Neural crest cell (in vitro differentiated cells): ENCODE results near the gene UBR7. TPM values are rescaled to one million over a fixed set of nuclear protein-coding genes. Genes with fewer than 3 reads are reported as not detected.
A peak's percentile ranks its signal among the peaks of the same experiment; 100 is the strongest.
"Not testable (repeated sequence)": the region's sequence is repeated elsewhere in the genome, so short reads cannot be mapped to it uniquely, and the experiment has no call there.

Experiments
- DNase-seq: peaks from one replicate; pipeline ENCODE4 v3.0.0; 2021; ENCODE audit warnings: low read depth, mixed read lengths, low spot score
- H3K27ac Mint-ChIP-seq: one replicate; pipeline ENCODE4 v1.8.0; 2021; ENCODE audit warnings: mild to moderate bottlenecking, mixed read lengths; ENCODE audit not compliant: unreplicated experiment
- H3K27me3 Mint-ChIP-seq: 2 replicates; pipeline ENCODE4 v1.8.0; 2021; ENCODE audit warnings: low read depth, mild to moderate bottlenecking, mixed read lengths
- H3K36me3 Mint-ChIP-seq: 2 replicates; pipeline ENCODE4 v1.8.0; 2021; ENCODE audit warnings: low read depth, mild to moderate bottlenecking, mixed read lengths
- H3K4me1 Mint-ChIP-seq: 2 replicates; pipeline ENCODE4 v1.8.0; 2021; ENCODE audit warnings: mixed read lengths
- H3K4me3 Mint-ChIP-seq: one replicate; pipeline ENCODE4 v1.8.0; 2021; ENCODE audit warnings: mild to moderate bottlenecking, mixed read lengths
- H3K9me3 Mint-ChIP-seq: 2 replicates; pipeline ENCODE4 v1.8.0; 2021; ENCODE audit warnings: mixed read lengths
- long read RNA-seq: library from polyadenylated mRNA; unstranded; transcript quantifications from one replicate; pipeline ENCODE4 v2.0.0, GENCODE V29; 2020
- total RNA-seq: library from RNA; stranded (reverse); gene quantifications from 2 replicates; pipeline ENCODE4 v1.2.1, GENCODE V29; 2021
- TF ChIP-seq, protein P1 (sequence below): fragments of 200-600 bp; sonication (generic); conservative IDR thresholded peaks from 2 replicates; pipeline ENCODE4 v1.5.0; 2021; ENCODE audit warnings: antibody characterized with exemption, mild to moderate bottlenecking

The UBR7 gene, protein sequence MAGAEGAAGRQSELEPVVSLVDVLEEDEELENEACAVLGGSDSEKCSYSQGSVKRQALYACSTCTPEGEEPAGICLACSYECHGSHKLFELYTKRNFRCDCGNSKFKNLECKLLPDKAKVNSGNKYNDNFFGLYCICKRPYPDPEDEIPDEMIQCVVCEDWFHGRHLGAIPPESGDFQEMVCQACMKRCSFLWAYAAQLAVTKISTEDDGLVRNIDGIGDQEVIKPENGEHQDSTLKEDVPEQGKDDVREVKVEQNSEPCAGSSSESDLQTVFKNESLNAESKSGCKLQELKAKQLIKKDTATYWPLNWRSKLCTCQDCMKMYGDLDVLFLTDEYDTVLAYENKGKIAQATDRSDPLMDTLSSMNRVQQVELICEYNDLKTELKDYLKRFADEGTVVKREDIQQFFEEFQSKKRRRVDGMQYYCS
- total RNA-seq: 38.8 and 41.6 TPM in 2 replicates
- long read RNA-seq, transcript UBR7-201 (11 exons, 3,694 nt): major isoform, 89 of 132 reads
- long read RNA-seq, partial matches to known transcripts: 5 of 132 reads
- long read RNA-seq, other reads (novel, unspliced or antisense): 37 of 132 reads

DNA sequence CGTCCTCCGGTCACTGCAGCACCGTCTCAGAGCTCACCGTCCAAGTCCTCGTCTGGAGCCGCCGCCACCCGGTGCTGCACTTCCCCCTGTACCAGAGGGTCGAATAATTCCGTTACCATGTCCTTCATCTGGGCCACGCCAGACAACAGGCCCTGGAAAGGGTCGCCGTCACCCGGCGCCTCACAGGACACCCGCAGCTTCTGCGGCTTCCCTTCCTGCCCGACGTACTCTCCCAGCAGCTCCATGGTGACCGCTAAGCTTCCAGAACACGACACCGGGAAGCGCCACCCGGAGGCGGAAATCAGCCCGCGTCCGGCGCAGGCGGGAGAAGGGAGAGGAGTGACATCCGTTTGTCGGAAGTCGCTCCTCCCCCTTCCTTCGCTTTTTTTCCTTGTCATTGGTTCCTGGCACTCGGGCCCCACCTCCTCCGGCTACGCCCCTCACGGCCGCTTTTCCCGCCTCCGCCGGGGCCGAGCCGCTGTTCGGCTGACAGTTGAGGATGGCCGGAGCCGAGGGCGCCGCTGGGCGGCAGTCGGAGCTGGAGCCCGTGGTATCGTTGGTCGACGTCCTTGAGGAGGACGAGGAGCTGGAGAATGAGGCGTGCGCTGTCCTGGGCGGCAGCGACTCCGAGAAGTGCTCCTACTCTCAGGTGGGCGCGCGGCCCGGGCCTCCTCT, at the start of gene UBR7, which contains the start of gene GON7:
Gene UBR7, plus strand, starts transcription at position 464 of the 675 bp plus-strand sequence. Its CDS starts 36 bp downstream, at position 500.
Gene GON7, minus strand, starts transcription at position 273 of the 675 bp plus-strand sequence. Its CDS starts 28 bp downstream, at position 245.
- Mint-ChIP-seq H3K4me1 (peaks cover 46% of the 10 kb centered on the region), H3K36me3 (peaks cover 7% of the 10 kb centered on the region), H3K27ac (peak within 1 kb of the TSS; percentile 98), H3K27me3 (no peaks in the 10 kb centered on the region), H3K4me3 (peak within 1 kb of the TSS; percentile 97), H3K9me3 (no peaks in the 10 kb centered on the region)
- TF ChIP-seq, protein P1, sequence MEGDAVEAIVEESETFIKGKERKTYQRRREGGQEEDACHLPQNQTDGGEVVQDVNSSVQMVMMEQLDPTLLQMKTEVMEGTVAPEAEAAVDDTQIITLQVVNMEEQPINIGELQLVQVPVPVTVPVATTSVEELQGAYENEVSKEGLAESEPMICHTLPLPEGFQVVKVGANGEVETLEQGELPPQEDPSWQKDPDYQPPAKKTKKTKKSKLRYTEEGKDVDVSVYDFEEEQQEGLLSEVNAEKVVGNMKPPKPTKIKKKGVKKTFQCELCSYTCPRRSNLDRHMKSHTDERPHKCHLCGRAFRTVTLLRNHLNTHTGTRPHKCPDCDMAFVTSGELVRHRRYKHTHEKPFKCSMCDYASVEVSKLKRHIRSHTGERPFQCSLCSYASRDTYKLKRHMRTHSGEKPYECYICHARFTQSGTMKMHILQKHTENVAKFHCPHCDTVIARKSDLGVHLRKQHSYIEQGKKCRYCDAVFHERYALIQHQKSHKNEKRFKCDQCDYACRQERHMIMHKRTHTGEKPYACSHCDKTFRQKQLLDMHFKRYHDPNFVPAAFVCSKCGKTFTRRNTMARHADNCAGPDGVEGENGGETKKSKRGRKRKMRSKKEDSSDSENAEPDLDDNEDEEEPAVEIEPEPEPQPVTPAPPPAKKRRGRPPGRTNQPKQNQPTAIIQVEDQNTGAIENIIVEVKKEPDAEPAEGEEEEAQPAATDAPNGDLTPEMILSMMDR: no peak
- DNase-seq: peak; percentile 93

DNA sequence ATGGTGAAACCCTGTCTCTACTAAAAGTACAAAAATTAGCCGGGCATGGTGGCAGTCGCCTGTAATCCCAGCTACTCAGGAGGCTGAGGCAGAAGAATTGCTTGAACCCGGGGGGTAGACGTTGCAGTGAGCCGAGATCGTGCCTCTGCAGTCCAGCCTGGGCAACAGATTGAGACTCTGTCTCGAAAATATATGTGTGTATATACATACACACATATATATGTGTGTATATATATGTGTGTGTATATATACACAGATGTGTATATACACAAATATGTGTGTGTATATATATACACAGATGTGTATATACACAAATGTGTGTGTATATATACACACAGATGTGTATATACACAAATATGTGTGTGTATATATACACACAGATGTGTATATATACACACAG, 48.7 kb upstream of the UBR7 start:
- H3K4me3 Mint-ChIP-seq: not testable (repeated sequence)

DNA sequence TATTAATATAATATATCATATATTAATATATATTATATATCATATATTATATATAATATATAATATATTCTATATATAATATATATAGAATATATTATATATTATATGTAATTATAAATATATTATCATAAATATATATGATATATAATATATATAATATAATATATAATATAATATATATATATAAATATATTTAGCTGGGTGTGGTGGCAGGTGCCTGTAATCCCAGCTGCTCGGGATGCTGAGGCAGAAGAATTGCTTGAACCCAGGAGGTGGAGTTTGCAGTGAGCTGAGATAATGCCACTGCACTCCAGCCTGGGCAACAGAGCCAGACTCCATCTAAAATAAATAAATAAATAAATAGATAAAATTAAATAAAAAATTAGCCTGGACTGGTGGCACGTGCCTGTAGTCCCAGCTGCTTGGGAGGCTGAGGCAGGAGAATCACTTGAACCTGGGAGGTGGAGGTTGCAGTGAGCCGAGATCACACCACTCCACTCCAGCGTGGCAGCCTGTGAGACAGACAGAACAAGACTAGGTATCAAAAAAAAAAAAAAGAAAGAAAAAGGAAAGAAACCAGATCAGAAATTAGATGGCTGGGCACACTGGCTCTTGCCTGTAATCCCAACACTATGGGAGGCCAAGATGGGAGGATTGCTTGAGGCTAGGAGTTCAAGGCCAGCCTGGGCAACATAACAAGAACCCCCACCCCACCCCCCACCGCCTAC, 47.3 kb upstream of the UBR7 start:
- not testable (repeated sequence) for H3K4me1 Mint-ChIP-seq, H3K27me3 Mint-ChIP-seq, H3K4me3 Mint-ChIP-seq, H3K27ac Mint-ChIP-seq, H3K36me3 Mint-ChIP-seq, H3K9me3 Mint-ChIP-seq, DNase-seq

More for the DNA sequence above, 48.7 kb upstream of the UBR7 start:
- H3K4me1 Mint-ChIP-seq, DNase-seq, H3K9me3 Mint-ChIP-seq, H3K27ac Mint-ChIP-seq, H3K27me3 Mint-ChIP-seq, H3K36me3 Mint-ChIP-seq: not testable (repeated sequence)

DNA sequence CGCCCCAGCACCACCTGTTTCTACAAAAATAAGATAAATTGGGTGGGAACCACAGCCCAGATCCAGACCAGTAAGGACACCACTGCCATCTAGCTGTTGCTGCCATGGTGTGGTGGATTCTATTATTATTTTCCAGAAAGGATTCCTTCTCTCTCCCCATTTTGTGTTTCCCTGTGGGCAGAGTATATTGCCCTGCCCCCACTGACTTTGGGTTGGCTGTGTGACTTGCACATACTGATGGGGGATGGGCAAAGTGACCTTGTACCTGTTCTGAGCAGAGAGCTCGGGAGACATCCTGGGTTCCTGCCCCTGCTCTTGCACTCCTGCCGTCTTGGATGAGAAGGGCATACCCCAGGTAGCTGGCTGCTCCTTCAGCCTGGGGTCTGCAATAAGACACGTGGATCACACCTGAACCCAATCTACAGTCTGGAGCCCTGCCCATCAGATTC, 46.7 kb upstream of the UBR7 start:
- H3K36me3 Mint-ChIP-seq: no peaks in the 10 kb centered on the region
- H3K27me3 Mint-ChIP-seq: no peaks in the 10 kb centered on the region
- H3K9me3 Mint-ChIP-seq: no peaks in the 10 kb centered on the region
- H3K4me1 Mint-ChIP-seq: peaks cover 8% of the 10 kb centered on the region
- TF ChIP-seq, protein P1: peak; percentile 46
- DNase-seq: no peak
- no peak overlapping the region for H3K4me3 Mint-ChIP-seq
- no peak overlapping the region for H3K27ac Mint-ChIP-seq

DNA sequence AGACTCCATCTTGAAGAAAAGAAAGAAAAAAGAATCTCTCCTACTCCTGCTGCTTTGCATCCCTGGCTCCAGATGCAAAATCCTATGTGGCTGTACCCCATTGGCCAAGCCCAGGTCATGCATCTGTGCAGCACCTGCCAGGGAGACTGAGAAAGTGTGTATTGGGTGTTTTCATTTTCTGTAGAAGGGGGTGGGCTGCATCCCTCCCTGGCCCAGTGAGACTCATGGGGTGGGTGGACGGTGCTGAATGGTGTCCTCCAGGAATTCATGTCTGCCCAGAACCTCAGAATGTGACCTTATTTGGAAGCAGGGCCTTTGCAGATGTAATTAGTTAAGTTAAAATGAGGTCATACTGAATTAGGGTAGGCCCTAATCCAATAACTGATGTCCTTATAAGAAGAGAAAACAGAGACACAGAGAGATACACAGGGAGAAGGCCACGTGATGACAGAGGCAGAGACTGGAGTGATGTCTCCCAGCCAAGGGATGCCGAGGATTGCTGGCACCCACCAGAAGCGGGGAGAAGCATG, 45.6 kb upstream of the UBR7 start:
- TF ChIP-seq, protein P1: no peak

DNA sequence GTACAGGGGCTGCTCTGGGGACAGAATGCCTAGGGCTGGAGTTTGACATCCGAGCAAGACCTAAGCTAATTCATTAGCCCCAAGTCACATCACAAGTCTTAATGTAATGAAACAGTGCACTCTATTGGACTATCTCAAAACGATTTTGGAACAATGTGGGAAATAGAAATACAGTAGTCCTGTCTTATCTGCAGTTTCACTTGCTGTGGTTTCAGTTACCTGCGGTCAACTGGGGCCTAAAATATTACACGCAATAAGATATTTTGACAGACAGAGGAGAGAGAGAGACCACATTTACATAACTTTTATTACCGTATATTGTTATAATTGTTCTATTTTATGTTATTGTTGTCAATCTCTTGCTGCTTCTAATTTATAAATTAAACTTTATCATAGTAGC, 43.5 kb upstream of the UBR7 start:
- no peak for DNase-seq
- no peaks in the 10 kb centered on the region for H3K36me3 Mint-ChIP-seq
- no peaks in the 10 kb centered on the region for H3K27me3 Mint-ChIP-seq
- H3K27ac Mint-ChIP-seq: no peak overlapping the region
- TF ChIP-seq, protein P1: no peak
- no peaks in the 10 kb centered on the region for H3K9me3 Mint-ChIP-seq
- H3K4me1 Mint-ChIP-seq: peaks cover 7% of the 10 kb centered on the region
- no peak overlapping the region for H3K4me3 Mint-ChIP-seq

More for the DNA sequence above, 45.6 kb upstream of the UBR7 start:
- peaks cover 10% of the 10 kb centered on the region for H3K4me1 Mint-ChIP-seq
- H3K36me3 Mint-ChIP-seq: no peaks in the 10 kb centered on the region
- DNase-seq: no peak
- H3K27ac Mint-ChIP-seq: no peak overlapping the region
- no peaks in the 10 kb centered on the region for H3K27me3 Mint-ChIP-seq
- no peaks in the 10 kb centered on the region for H3K9me3 Mint-ChIP-seq
- H3K4me3 Mint-ChIP-seq: no peak overlapping the region

DNA sequence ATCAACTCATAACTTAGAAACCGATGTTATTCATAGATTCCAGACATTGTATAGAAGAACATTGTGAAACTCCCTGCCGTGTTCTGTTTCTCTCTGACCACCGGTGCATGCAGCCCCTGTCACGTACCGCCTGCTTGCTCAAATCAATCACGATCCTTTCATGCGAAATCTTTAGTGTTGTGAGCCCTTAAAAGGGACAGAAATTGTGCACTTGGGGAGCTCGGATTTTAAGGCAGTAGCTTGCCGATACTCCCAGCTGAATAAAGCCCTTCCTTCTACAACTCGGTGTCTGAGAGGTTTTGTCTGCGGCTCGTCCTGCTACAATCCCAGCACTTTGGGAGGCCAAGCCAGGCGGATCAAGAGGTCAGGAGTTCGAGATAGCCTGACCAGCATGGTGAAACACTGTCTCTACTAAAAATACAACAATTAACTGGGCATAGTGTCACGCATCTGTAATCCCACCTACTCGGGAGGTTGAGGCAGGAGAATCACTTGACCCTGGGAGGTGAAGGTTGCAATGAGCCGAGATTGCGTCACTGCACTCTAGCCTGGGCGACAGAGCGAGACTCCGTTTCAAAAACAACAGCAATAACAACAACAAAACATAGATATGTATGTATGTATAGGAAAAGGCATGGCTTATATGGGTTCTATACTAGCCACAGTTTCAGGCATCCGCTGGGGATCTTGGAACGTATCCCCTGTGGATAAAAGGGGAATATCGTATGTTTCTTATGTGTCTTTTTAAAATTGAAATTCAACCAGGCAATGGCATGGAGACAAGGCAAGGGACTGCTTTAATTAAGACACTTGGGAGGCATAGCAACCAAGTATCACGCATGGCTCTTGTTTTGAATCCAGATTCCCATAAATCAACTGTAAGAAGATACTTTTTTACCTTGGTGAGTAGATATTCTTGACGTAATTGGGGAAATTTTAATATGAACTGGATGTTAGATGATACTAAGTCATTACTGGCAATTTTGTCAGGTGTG, 41.5 kb upstream of the UBR7 start:
- H3K27me3 Mint-ChIP-seq, H3K9me3 Mint-ChIP-seq, H3K36me3 Mint-ChIP-seq, H3K4me3 Mint-ChIP-seq, DNase-seq, H3K4me1 Mint-ChIP-seq: not testable (repeated sequence)
- H3K27ac Mint-ChIP-seq: peak overlapping the region; percentile 28

DNA sequence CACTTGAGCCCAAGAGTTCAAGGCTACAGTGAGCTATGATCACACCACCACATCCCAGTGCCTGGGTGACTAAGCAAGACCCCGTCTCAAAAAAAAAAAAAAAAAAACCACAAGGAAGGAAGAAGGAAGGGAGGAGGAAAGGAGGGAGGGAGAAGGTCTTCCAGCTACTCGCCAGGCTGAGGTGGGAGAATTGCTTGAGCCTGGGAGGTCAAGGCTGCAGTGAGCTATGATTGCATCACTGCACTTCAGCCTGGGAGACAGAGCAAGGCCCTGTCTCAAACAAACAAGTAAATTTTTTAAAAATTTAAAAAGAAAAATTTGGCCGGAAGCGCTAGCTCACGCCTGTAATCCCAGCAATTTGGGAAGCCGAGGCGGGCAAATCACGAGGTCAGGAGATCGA, 38.4 kb upstream of the UBR7 start:
- H3K4me1 Mint-ChIP-seq, H3K36me3 Mint-ChIP-seq, H3K27me3 Mint-ChIP-seq, H3K4me3 Mint-ChIP-seq, DNase-seq, H3K9me3 Mint-ChIP-seq, H3K27ac Mint-ChIP-seq: not testable (repeated sequence)
